KMS-11 (cell line): ENCODE results near the gene PRR23E.

ENCODE experiments used
- H2AFZ ChIP-seq: fragments of 200-600 bp; sonication (generic); 2 replicates; pipeline ENCODE4 v1.6.1; 2016; ENCODE audit warnings: antibody characterized with exemption, mixed run types, low read depth
- H3K27ac ChIP-seq: fragments of 200-600 bp; sonication (generic); 2 replicates; pipeline ENCODE4 v1.6.1; 2016; ENCODE audit warnings: mild to moderate bottlenecking, mixed run types
- H3K27me3 ChIP-seq: fragments of 200-600 bp; sonication (generic); 2 replicates; pipeline ENCODE4 v1.6.1; 2017; ENCODE audit warnings: mild to moderate bottlenecking, low read depth, mixed run types, moderate library complexity; ENCODE audit not compliant: insufficient read depth
- H3K36me3 ChIP-seq: fragments of 200-600 bp; sonication (generic); 2 replicates; pipeline ENCODE4 v1.6.1; 2017; ENCODE audit warnings: mild to moderate bottlenecking, mixed run types; ENCODE audit not compliant: insufficient read depth
- H3K4me1 ChIP-seq: fragments of 200-600 bp; sonication (generic); 2 replicates; pipeline ENCODE4 v1.6.1; 2016; ENCODE audit warnings: mild to moderate bottlenecking, low read depth, mixed run types; ENCODE audit not compliant: poor library complexity, severe bottlenecking
- H3K4me2 ChIP-seq: fragments of 200-600 bp; sonication (generic); 2 replicates; pipeline ENCODE4 v1.7.0; 2016; ENCODE audit warnings: mild to moderate bottlenecking, mixed run types
- H3K4me3 ChIP-seq: fragments of 200-600 bp; sonication (generic); IDR thresholded peaks from 2 replicates; pipeline ENCODE4 v1.6.1; 2017; ENCODE audit warnings: low read depth, low read length, mixed read lengths; ENCODE audit not compliant: insufficient read depth
- H3K79me2 ChIP-seq: fragments of 200-600 bp; sonication (generic); 2 replicates; pipeline ENCODE4 v1.6.1; 2016; ENCODE audit warnings: low read depth, mixed run types; ENCODE audit not compliant: insufficient read depth
- H3K9ac ChIP-seq: fragments of 200-600 bp; sonication (generic); 2 replicates; pipeline ENCODE4 v1.6.1; 2016; ENCODE audit warnings: mild to moderate bottlenecking, mixed run types
- H4K20me1 ChIP-seq: fragments of 200-600 bp; sonication (generic); 2 replicates; pipeline ENCODE4 v1.6.1; 2016; ENCODE audit warnings: mild to moderate bottlenecking, mixed run types; ENCODE audit not compliant: insufficient read depth
- TF ChIP-seq, protein P1 (sequence below): fragments of 200-600 bp; sonication (generic); conservative IDR thresholded peaks from 2 replicates; pipeline ENCODE4 v1.6.1; 2017; ENCODE audit warnings: low read depth, mild to moderate bottlenecking, antibody characterized with exemption, low read length, moderate library complexity, mixed read lengths

The PRR23E gene

DNA sequence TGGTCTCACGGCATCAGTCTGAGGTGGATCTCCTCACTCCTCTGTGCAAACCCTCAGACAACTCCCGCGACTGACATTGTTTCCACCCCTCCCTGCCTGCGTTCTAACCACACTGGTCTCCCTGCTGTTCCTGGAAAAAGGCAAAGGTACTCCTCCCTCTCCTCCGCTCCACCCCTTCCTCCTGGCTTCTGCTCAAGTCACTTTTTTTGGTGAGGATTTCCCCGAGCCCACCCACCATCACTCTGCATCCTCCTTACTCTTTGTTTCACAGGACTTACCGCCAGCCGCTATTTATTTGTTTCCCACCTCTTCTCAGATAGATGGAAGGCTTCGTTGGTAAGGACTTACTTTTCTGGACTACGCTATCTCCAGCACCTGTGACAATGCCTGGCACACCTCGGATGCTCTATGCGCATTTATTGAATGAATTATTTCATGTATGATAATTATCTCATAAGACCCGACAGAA is 25.6 kb downstream of the PRR23E start:
- H3K79me2 ChIP-seq = no peaks in the 10 kb centered on the region
- H3K9ac ChIP-seq = no peak overlapping the region
- H3K27me3 ChIP-seq = no peaks in the 10 kb centered on the region; the same call in 1 of the 2 replicates
- H2AFZ ChIP-seq = no peak overlapping the region
- H3K4me2 ChIP-seq = no peak overlapping the region
- H3K4me1 ChIP-seq = no peaks in the 10 kb centered on the region
- H4K20me1 ChIP-seq = no peaks in the 10 kb centered on the region
- H3K4me3 ChIP-seq = no peak overlapping the region
- H3K36me3 ChIP-seq = no peaks in the 10 kb centered on the region
- TF ChIP-seq, protein P1, sequence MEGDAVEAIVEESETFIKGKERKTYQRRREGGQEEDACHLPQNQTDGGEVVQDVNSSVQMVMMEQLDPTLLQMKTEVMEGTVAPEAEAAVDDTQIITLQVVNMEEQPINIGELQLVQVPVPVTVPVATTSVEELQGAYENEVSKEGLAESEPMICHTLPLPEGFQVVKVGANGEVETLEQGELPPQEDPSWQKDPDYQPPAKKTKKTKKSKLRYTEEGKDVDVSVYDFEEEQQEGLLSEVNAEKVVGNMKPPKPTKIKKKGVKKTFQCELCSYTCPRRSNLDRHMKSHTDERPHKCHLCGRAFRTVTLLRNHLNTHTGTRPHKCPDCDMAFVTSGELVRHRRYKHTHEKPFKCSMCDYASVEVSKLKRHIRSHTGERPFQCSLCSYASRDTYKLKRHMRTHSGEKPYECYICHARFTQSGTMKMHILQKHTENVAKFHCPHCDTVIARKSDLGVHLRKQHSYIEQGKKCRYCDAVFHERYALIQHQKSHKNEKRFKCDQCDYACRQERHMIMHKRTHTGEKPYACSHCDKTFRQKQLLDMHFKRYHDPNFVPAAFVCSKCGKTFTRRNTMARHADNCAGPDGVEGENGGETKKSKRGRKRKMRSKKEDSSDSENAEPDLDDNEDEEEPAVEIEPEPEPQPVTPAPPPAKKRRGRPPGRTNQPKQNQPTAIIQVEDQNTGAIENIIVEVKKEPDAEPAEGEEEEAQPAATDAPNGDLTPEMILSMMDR = no peak
- H3K27ac ChIP-seq = no peak overlapping the region

- Histone ChIP-seq H3K4me1 (no peaks in the 10 kb centered on the region), H3K9ac (no peak overlapping the region), H3K4me3 (no peak overlapping the region), H3K36me3 (no peaks in the 10 kb centered on the region), H3K27me3 (no peaks in the 10 kb centered on the region; the same call in 1 of the 2 replicates), H3K79me2 (no peaks in the 10 kb centered on the region), H3K4me2 (no peak overlapping the region), H2AFZ (no peak overlapping the region), H3K27ac (no peak overlapping the region), H4K20me1 (no peaks in the 10 kb centered on the region)
- TF ChIP-seq, protein P1 = no peak
These were observed 27.6 kb downstream of the PRR23E start for GRCh38 chr3:127220497-127220896.

DNA sequence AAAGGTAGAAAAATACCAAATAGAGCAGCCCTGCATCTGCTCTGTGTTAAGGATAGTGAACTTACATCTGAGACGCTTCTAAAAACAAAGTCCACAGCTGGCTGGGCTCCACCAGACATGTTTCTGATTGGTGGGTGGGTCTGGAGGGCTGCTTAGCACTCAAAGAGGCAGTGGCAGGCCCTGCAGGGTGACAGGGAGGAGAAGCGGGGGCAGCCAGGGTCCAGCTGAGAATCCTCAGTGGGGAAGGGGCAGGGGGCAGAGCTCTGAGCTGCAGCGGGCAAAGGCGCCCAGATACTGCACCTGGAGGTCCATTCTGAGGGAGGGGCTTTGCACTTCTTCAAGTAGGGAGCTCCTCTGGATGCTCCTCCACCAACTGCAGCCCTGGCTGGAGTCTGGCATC is 28.1 kb downstream of the PRR23E start:
- Histone ChIP-seq H3K9ac (no peak overlapping the region), H3K4me3 (no peak overlapping the region), H2AFZ (no peak overlapping the region), H3K79me2 (no peaks in the 10 kb centered on the region), H3K27ac (no peak overlapping the region), H3K27me3 (no peaks in the 10 kb centered on the region; the same call in 1 of the 2 replicates), H3K4me2 (no peak overlapping the region), H4K20me1 (no peaks in the 10 kb centered on the region), H3K4me1 (no peaks in the 10 kb centered on the region), H3K36me3 (no peaks in the 10 kb centered on the region)
- TF ChIP-seq, protein P1 = no peak

DNA sequence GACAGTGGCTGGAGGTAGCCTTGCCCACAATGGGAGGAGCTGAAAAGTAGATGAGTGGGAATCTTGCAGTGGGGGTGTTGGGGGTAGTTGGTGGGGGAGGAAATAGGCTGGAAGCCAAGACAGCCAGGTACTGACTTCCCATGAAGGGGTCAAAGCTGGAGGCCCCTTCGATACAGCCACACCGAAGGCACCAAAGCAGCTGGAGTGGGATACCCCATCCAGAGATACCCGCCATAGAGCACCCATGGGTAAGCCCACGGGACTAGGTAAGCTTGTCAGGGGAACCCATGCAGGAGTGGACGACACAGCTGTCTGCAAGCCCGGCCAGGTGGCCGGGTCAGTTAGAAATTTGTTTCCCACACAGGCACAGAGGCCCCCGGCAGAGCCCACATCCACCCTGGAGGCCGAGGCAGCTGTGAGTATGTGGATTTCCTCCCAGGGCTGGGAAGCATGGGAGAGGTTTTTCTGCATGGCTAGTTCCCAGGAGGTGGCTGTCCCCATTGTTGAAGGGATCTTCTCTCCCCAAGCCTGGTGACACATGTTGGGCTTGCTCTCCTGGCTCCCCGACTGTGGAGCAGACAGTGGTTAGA is 28.6 kb downstream of the PRR23E start:
- Histone ChIP-seq H2AFZ (no peak overlapping the region), H3K9ac (no peak overlapping the region), H3K36me3 (no peaks in the 10 kb centered on the region), H3K4me3 (no peak overlapping the region), H3K4me1 (no peaks in the 10 kb centered on the region), H3K27ac (no peak overlapping the region), H4K20me1 (no peaks in the 10 kb centered on the region), H3K27me3 (no peaks in the 10 kb centered on the region; the same call in 1 of the 2 replicates), H3K79me2 (no peaks in the 10 kb centered on the region), H3K4me2 (no peak overlapping the region)
- TF ChIP-seq, protein P1 = no peak
